GM23248 (cell line): ENCODE results near the gene ADAM12. TPM values are rescaled to one million over a fixed set of nuclear protein-coding genes. Genes with fewer than 3 reads are reported as not detected.
"Not testable (repeated sequence)": the region's sequence is repeated elsewhere in the genome, so short reads cannot be mapped to it uniquely, and the experiment has no call there.

Source experiments
- DNase-seq: peaks from one replicate; pipeline ENCODE4 v3.0.0-alpha.2; 2015
- H2AFZ ChIP-seq: fragments of 200-600 bp; sonication (generic); 2 replicates; pipeline ENCODE4 v1.6.1; 2016; ENCODE audit warnings: antibody characterized with exemption
- H3F3A ChIP-seq: fragments of 200-600 bp; sonication (generic); 2 replicates; pipeline ENCODE4 v1.6.1; 2016; ENCODE audit warnings: mild to moderate bottlenecking, antibody characterized with exemption, mixed run types; ENCODE audit not compliant: insufficient read depth
- H3K27ac ChIP-seq: fragments of 200-600 bp; sonication (generic); 2 replicates; pipeline ENCODE4 v1.5.1; 2016; ENCODE audit warnings: mild to moderate bottlenecking
- H3K27me3 ChIP-seq: fragments of 200-600 bp; sonication (generic); replicated peaks from 2 replicates; pipeline ENCODE4 v1.6.1; 2016; ENCODE audit warnings: mild to moderate bottlenecking; ENCODE audit not compliant: insufficient read depth
- H3K36me3 ChIP-seq: fragments of 200-600 bp; sonication (generic); 2 replicates; pipeline ENCODE4 v1.6.1; 2016; ENCODE audit warnings: low read depth, mild to moderate bottlenecking
- H3K4me1 ChIP-seq: fragments of 200-600 bp; sonication (generic); 2 replicates; pipeline ENCODE4 v1.6.1; 2016; ENCODE audit warnings: mild to moderate bottlenecking; ENCODE audit not compliant: insufficient read depth
- H3K4me2 ChIP-seq: fragments of 200-600 bp; sonication (generic); one replicate; pipeline ENCODE4 v1.6.1; 2016; ENCODE audit warnings: mild to moderate bottlenecking; ENCODE audit not compliant: unreplicated experiment
- H3K4me3 ChIP-seq: fragments of 200-600 bp; sonication (generic); 2 replicates; pipeline ENCODE4 v1.5.1; 2016; ENCODE audit warnings: mild to moderate bottlenecking
- H3K79me2 ChIP-seq: fragments of 200-600 bp; sonication (generic); 2 replicates; pipeline ENCODE4 v1.6.1; 2016; ENCODE audit warnings: mild to moderate bottlenecking; ENCODE audit not compliant: insufficient read depth
- H3K9ac ChIP-seq: fragments of 200-600 bp; sonication (generic); 2 replicates; pipeline ENCODE4 v1.6.1; 2016; ENCODE audit warnings: mild to moderate bottlenecking
- H3K9me2 ChIP-seq: fragments of 200-600 bp; sonication (generic); 2 replicates; pipeline ENCODE4 v1.6.1; 2016; ENCODE audit warnings: mixed run types, mild to moderate bottlenecking, moderate library complexity; ENCODE audit not compliant: insufficient read depth
- H3K9me3 ChIP-seq: fragments of 200-600 bp; sonication (generic); one replicate; pipeline ENCODE4 v1.6.1; 2017; ENCODE audit warnings: low read depth
- H4K20me1 ChIP-seq: fragments of 200-600 bp; sonication (generic); 2 replicates; pipeline ENCODE4 v1.6.0; 2016; ENCODE audit not compliant: insufficient read depth
- EZH2 ChIP-seq: fragments of 200-600 bp; sonication (generic); IDR thresholded peaks from 2 replicates; pipeline ENCODE4 v1.6.1; 2018; ENCODE audit warnings: antibody characterized with exemption, mild to moderate bottlenecking; ENCODE audit not compliant: insufficient read depth, poor library complexity, severe bottlenecking
- EZH2phosphoT487 ChIP-seq: fragments of 200-600 bp; sonication (generic); IDR thresholded peaks from 2 replicates; pipeline ENCODE4 v1.6.1; 2018; ENCODE audit warnings: antibody characterized with exemption, moderate library complexity, mild to moderate bottlenecking, low read depth; ENCODE audit not compliant: insufficient read depth
- WGBS, 2 experiments: methylation state at CpG; one replicate each; pipeline ENCODE4 v1.1.6; 2015 to 2017; ENCODE audit warnings: low lambda C conversion rate in 2 of 2, low coverage in 1 of 2; ENCODE audit errors: missing lambda C conversion rate in 2 of 2; 5-methylcytosine and 5-hydroxymethylcytosine counted together
- in situ Hi-C: fragments of 300-500 bp; cut with MboI; formaldehyde crosslinking; loops from 2 replicates; pipeline ENCODE4 v1.15.0; 2020
- polyA plus RNA-seq: library from polyadenylated mRNA; unstranded; fragments of >200 nt; fragmentation: Nextera tagmentation; extraction: Ambion mirVana; gene quantifications from 2 replicates; pipeline ENCODE4 v1.2.1, GENCODE V29; 2016
- total RNA-seq: library from RNA; depleted of rRNA; stranded (reverse); fragments of >200 nt; shearing (Covaris generic); gene quantifications from 2 replicates; pipeline ENCODE4 v1.2.3, GENCODE V29; 2014

Gene ADAM12
- total and polyA plus RNA-seq, 2 experiments from 2014 or later, result 58.4 to 127 TPM

- in situ Hi-C loops, result no loop called here
- DNase-seq, result no peak
- Histone ChIP-seq H3K4me2 (no peak overlapping the region), H3K9me2 (no peaks in the 10 kb centered on the region), H3K36me3 (no peaks in the 10 kb centered on the region), H3K4me1 (peaks cover 12% of the 10 kb centered on the region), H2AFZ (no peak overlapping the region), H3K27me3 (no peaks in the 10 kb centered on the region), H3K27ac (no peak overlapping the region), H3K4me3 (no peak overlapping the region), H3K9me3 (no peaks in the 10 kb centered on the region), H3K79me2 (peaks cover 67% of the 10 kb centered on the region), H3K9ac (no peak overlapping the region), H3F3A (peaks cover 20% of the 10 kb centered on the region), H4K20me1 (no peaks in the 10 kb centered on the region)
- 89 to 92% methylated on average over 14 of the region's 14 CpGs for WGBS, 2 experiments
- TF ChIP-seq EZH2, result no peak
- TF ChIP-seq EZH2phosphoT487, result no peak
These were observed 212.5 kb downstream of the ADAM12 start for GRCh38 chr10:126175641-126176262.

GRCh38 chr10:126172755-126173154 lies 215.5 kb downstream of the ADAM12 start:
- H3K9me2 ChIP-seq, H3K4me3 ChIP-seq, H3K9me3 ChIP-seq, in situ Hi-C loops, H4K20me1 ChIP-seq, H3K27ac ChIP-seq, H3K27me3 ChIP-seq, H3K36me3 ChIP-seq, H3K4me2 ChIP-seq, H2AFZ ChIP-seq, H3K9ac ChIP-seq, DNase-seq: not testable (repeated sequence)
- 91 to 100% methylated on average over 1 of the region's 1 CpG for WGBS, 2 experiments
- peaks cover 44% of the 10 kb centered on the region for H3F3A ChIP-seq
- H3K79me2 ChIP-seq, result peaks cover 66% of the 10 kb centered on the region
- peaks cover 24% of the 10 kb centered on the region for H3K4me1 ChIP-seq

GRCh38 chr10:126171555-126171954 lies 216.7 kb downstream of the ADAM12 start:
- Histone ChIP-seq H3F3A (peaks cover 45% of the 10 kb centered on the region), H3K9me3 (no peaks in the 10 kb centered on the region), H3K27me3 (no peaks in the 10 kb centered on the region), H3K4me1 (peaks cover 24% of the 10 kb centered on the region), H3K27ac (peak overlapping the region; percentile 88), H3K9me2 (no peaks in the 10 kb centered on the region), H3K4me3 (peak overlapping the region; percentile 69), H2AFZ (peak overlapping the region; percentile 56), H4K20me1 (no peaks in the 10 kb centered on the region), H3K79me2 (peaks cover 63% of the 10 kb centered on the region), H3K4me2 (peak overlapping the region; percentile 80), H3K36me3 (no peaks in the 10 kb centered on the region), H3K9ac (peak overlapping the region; percentile 69)
- DNase-seq, result peak; percentile 92
- 5 to 6% methylated on average over 5 of the region's 5 CpGs for WGBS, 2 experiments
- in situ Hi-C loops, result no loop called here
- TF ChIP-seq EZH2phosphoT487 (no peak), EZH2 (no peak)

- no peaks in the 10 kb centered on the region for H3K27me3 ChIP-seq
- peak overlapping the region; percentile 69 for H3K4me3 ChIP-seq
- WGBS, 2 experiments, result 10 to 16% methylated on average over 2 of the region's 2 CpGs
- peak overlapping the region; percentile 88 for H3K27ac ChIP-seq
- peaks cover 24% of the 10 kb centered on the region for H3K4me1 ChIP-seq
- no peaks in the 10 kb centered on the region for H3K9me3 ChIP-seq
- peak overlapping the region; percentile 80 for H3K4me2 ChIP-seq
- TF ChIP-seq EZH2phosphoT487, result no peak
- no peak for TF ChIP-seq EZH2
- in situ Hi-C loops, result no loop called here
- H4K20me1 ChIP-seq, result no peaks in the 10 kb centered on the region
- H2AFZ ChIP-seq, result peak overlapping the region; percentile 56
- H3K36me3 ChIP-seq, result no peaks in the 10 kb centered on the region
- no peak for DNase-seq
- no peaks in the 10 kb centered on the region for H3K9me2 ChIP-seq
- peaks cover 45% of the 10 kb centered on the region for H3F3A ChIP-seq
- H3K9ac ChIP-seq, result peak overlapping the region; percentile 69
- peaks cover 63% of the 10 kb centered on the region for H3K79me2 ChIP-seq
These were observed 217.5 kb downstream of the ADAM12 start for GRCh38 chr10:126170776-126171175.
